ENCODE measurements around the gene PTPRN2.

PTPRN2 gene

GRCh38 chr7:158620839-158621441 lies 33.3 kb upstream of the PTPRN2 start:
- no peaks in the 10 kb centered on the region for H3K4me1 ChIP-seq
- no peak for TF ChIP-seq CTCF (IDR thresholded peaks at IDR 0.05)
- H3K27me3 ChIP-seq (ENCODE audit: control insufficient read depth, insufficient read depth, low read length): no peaks in the 10 kb centered on the region
- H3K27ac ChIP-seq: no peak overlapping the region
- no peak overlapping the region for H3K4me3 ChIP-seq (ENCODE audit: low read depth, low read length)
- H3K79me2 ChIP-seq: no peaks in the 10 kb centered on the region
- no peaks in the 10 kb centered on the region for H3K9me3 ChIP-seq (ENCODE audit: control insufficient read depth, low read length)
- H3K36me3 ChIP-seq (ENCODE audit: control insufficient read depth, insufficient read depth, low read length): no peaks in the 10 kb centered on the region
- H3K4me2 ChIP-seq (ENCODE audit: low read length): no peak overlapping the region
- no peak overlapping the region for H3K9ac ChIP-seq
- no peak overlapping the region for H2AFZ ChIP-seq

GRCh38 chr7:158620418-158620817 lies 32.8 kb upstream of the PTPRN2 start:
- Histone ChIP-seq H3K4me2 (ENCODE audit: low read length) (no peak overlapping the region), H2AFZ (no peak overlapping the region), H3K4me3 (ENCODE audit: low read depth, low read length) (no peak overlapping the region), H3K27ac (no peak overlapping the region), H3K9ac (no peak overlapping the region), H3K27me3 (ENCODE audit: control insufficient read depth, insufficient read depth, low read length) (no peaks in the 10 kb centered on the region), H3K4me1 (no peaks in the 10 kb centered on the region), H3K9me3 (ENCODE audit: control insufficient read depth, low read length) (no peaks in the 10 kb centered on the region), H3K79me2 (no peaks in the 10 kb centered on the region), H3K36me3 (ENCODE audit: control insufficient read depth, insufficient read depth, low read length) (no peaks in the 10 kb centered on the region)
- TF ChIP-seq CTCF (IDR thresholded peaks at IDR 0.05): no peak

DNA sequence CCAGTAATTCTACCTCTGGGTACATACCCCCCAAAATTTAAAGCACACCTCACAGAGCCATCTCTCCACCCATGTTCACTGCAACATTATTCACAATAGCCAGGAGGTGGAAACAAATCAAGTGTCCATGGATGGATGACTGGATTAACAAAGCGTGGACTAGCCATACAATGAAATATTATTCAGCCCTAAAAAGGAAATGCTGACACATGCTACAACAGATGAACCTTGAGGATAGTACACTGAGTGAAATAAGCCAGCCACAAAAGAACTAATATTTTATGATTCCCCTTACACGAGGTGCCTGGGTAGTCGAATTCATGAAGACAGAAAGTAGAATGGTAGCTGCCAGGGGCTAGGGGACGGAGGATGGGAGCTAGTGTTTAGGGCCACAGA lies 31.1 kb upstream of the PTPRN2 start:
- Histone ChIP-seq H3K27me3 (ENCODE audit: control insufficient read depth, insufficient read depth, low read length) (no peaks in the 10 kb centered on the region), H3K4me1 (no peaks in the 10 kb centered on the region), H3K4me3 (ENCODE audit: low read depth, low read length) (no peak overlapping the region), H3K27ac (no peak overlapping the region), H3K36me3 (ENCODE audit: control insufficient read depth, insufficient read depth, low read length) (no peaks in the 10 kb centered on the region), H3K9me3 (ENCODE audit: control insufficient read depth, low read length) (no peaks in the 10 kb centered on the region), H2AFZ (no peak overlapping the region), H3K79me2 (no peaks in the 10 kb centered on the region), H3K4me2 (ENCODE audit: low read length) (no peak overlapping the region), H3K9ac (no peak overlapping the region)
- TF ChIP-seq CTCF (IDR thresholded peaks at IDR 0.05): no peak

- H3K27ac ChIP-seq: no peak overlapping the region
- TF ChIP-seq CTCF (IDR thresholded peaks at IDR 0.05): no peak
- no peaks in the 10 kb centered on the region for H3K27me3 ChIP-seq (ENCODE audit: control insufficient read depth, insufficient read depth, low read length)
- H3K9me3 ChIP-seq (ENCODE audit: control insufficient read depth, low read length): no peaks in the 10 kb centered on the region
- no peak overlapping the region for H3K9ac ChIP-seq
- no peaks in the 10 kb centered on the region for H3K4me1 ChIP-seq
- H3K4me2 ChIP-seq (ENCODE audit: low read length): no peak overlapping the region
- H3K36me3 ChIP-seq (ENCODE audit: control insufficient read depth, insufficient read depth, low read length): no peaks in the 10 kb centered on the region
- no peak overlapping the region for H2AFZ ChIP-seq
- H3K79me2 ChIP-seq: no peaks in the 10 kb centered on the region
- no peak overlapping the region for H3K4me3 ChIP-seq (ENCODE audit: low read depth, low read length)
These were observed 30.1 kb upstream of the PTPRN2 start for GRCh38 chr7:158617737-158618128.

DNA sequence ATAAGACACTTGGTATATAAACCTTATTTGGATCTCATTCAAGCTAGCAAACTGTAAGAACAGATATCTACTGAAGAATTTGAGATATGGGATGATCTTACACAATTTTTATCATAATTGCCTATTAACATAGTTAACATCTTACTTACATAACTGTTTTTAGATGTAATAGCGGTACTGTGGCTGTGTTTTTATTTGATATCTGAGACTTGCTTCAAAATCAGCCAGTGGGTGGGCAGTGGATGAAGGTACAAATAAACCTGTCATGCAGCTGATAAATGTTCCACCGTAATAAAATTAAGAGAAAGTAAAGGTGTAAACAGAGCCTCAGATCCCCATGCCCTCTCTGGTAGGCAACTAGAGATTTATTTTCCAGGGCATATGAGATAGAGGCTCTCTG lies 28.4 kb upstream of the PTPRN2 start:
- Histone ChIP-seq H3K36me3 (ENCODE audit: control insufficient read depth, insufficient read depth, low read length) (no peaks in the 10 kb centered on the region), H3K27me3 (ENCODE audit: control insufficient read depth, insufficient read depth, low read length) (no peaks in the 10 kb centered on the region), H3K9me3 (ENCODE audit: control insufficient read depth, low read length) (no peaks in the 10 kb centered on the region), H3K4me3 (ENCODE audit: low read depth, low read length) (no peak overlapping the region), H3K79me2 (no peaks in the 10 kb centered on the region), H3K9ac (no peak overlapping the region), H3K4me2 (ENCODE audit: low read length) (no peak overlapping the region), H2AFZ (no peak overlapping the region), H3K27ac (no peak overlapping the region), H3K4me1 (no peaks in the 10 kb centered on the region)
- no peak for TF ChIP-seq CTCF (IDR thresholded peaks at IDR 0.05)

Data from parathyroid adenoma (tissue), 2 donors.